Measurements from ENCODE around the gene KCNC1. TPM values are rescaled to one million over a fixed set of nuclear protein-coding genes. Genes with fewer than 3 reads are reported as not detected.

The KCNC1 gene
- polyA plus RNA-seq, 1 donor from 2014 or later = 8.9 TPM

DNA sequence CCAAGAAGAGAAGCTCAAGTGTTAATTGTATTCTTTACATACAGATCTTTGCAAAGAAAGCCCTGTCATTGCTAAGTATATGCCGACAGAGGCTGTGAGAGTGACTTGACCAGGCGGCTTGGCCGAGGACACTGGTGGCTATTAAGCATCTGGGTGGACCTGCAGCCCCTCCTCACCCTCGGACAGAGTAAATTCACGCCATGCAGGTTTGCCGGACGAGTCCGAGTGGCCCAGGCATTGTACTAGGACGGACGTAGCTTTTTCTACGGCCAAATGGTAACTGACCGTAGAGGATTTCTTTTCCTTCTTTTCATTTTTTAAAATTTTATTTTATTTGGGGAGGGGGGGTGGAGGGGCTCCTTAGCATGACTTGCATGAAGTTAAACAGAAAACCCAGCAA lies 47.0 kb downstream of the KCNC1 start:
- no peak overlapping the region for H3K27ac ChIP-seq (ENCODE audit: low read length)
- no peaks in the 10 kb centered on the region for H4K20me1 ChIP-seq (ENCODE audit: insufficient read depth)
- TF ChIP-seq SMC3 (conservative IDR thresholded peaks at IDR 0.05; ENCODE audit: poor library complexity) (no peak), EZH2 (IDR thresholded peaks at IDR 0.05; ENCODE audit: borderline replicate concordance, insufficient read depth, low read length, poor library complexity, severe bottlenecking) (no peak), RAD21 (conservative IDR thresholded peaks at IDR 0.05) (no peak), POLR2AphosphoS5 (IDR thresholded peaks at IDR 0.05) (no peak), CTCF (IDR thresholded peaks at IDR 0.05; ENCODE audit: poor library complexity, severe bottlenecking) (no peak), REST (IDR thresholded peaks at IDR 0.05; ENCODE audit: borderline replicate concordance) (no peak), MXI1 (conservative IDR thresholded peaks at IDR 0.05; ENCODE audit: poor library complexity, severe bottlenecking) (no peak), TAF1 (IDR thresholded peaks at IDR 0.05; ENCODE audit: low read depth) (no peak), EP300 (conservative IDR thresholded peaks at IDR 0.05; ENCODE audit: poor library complexity, severe bottlenecking) (no peak)

GRCh38 chr11:17782145-17782544 lies 47.6 kb downstream of the KCNC1 start:
- Histone ChIP-seq H3K79me2 (replicated peaks; ENCODE audit: insufficient read depth, low read length) (no peaks in the 10 kb centered on the region), H3K27ac (ENCODE audit: low read length) (no peak overlapping the region), H3K9ac (ENCODE audit: low read length) (no peak overlapping the region), H3K9me3 (ENCODE audit: low read length) (no peaks in the 10 kb centered on the region), H2AFZ (ENCODE audit: low read depth, low read length) (no peak overlapping the region), H3F3A (ENCODE audit: insufficient read depth, low read length, poor library complexity, severe bottlenecking) (no peaks in the 10 kb centered on the region), H3K27me3 (ENCODE audit: insufficient read depth, low read depth, low read length) (no peaks in the 10 kb centered on the region), H3K9me2 (ENCODE audit: insufficient read depth, low read length) (no peaks in the 10 kb centered on the region), H4K20me1 (ENCODE audit: insufficient read depth) (no peaks in the 10 kb centered on the region), H3K4me2 (ENCODE audit: low read length) (no peak overlapping the region), H3K4me3 (ENCODE audit: low read length) (no peak overlapping the region), H3K36me3 (ENCODE audit: insufficient read depth, low read length) (no peaks in the 10 kb centered on the region)
- TF ChIP-seq RAD21 (conservative IDR thresholded peaks at IDR 0.05) = no peak
- TF ChIP-seq TAF1 (IDR thresholded peaks at IDR 0.05; ENCODE audit: low read depth) = no peak
- no peak for TF ChIP-seq CTCF (IDR thresholded peaks at IDR 0.05; ENCODE audit: poor library complexity, severe bottlenecking)
- no peak for TF ChIP-seq MXI1 (conservative IDR thresholded peaks at IDR 0.05; ENCODE audit: poor library complexity, severe bottlenecking)
- no peak for TF ChIP-seq REST (IDR thresholded peaks at IDR 0.05; ENCODE audit: borderline replicate concordance)
- no peak for TF ChIP-seq EP300 (conservative IDR thresholded peaks at IDR 0.05; ENCODE audit: poor library complexity, severe bottlenecking)
- no peak for TF ChIP-seq SMC3 (conservative IDR thresholded peaks at IDR 0.05; ENCODE audit: poor library complexity)
- no peak for TF ChIP-seq POLR2AphosphoS5 (IDR thresholded peaks at IDR 0.05)
- no peak for TF ChIP-seq EZH2 (IDR thresholded peaks at IDR 0.05; ENCODE audit: borderline replicate concordance, insufficient read depth, low read length, poor library complexity, severe bottlenecking)

More for the DNA sequence above, 47.0 kb downstream of the KCNC1 start:
- H3K9me2 ChIP-seq (ENCODE audit: insufficient read depth, low read length) = no peaks in the 10 kb centered on the region
- no peak overlapping the region for H2AFZ ChIP-seq (ENCODE audit: low read depth, low read length)
- no peak overlapping the region for H3K9ac ChIP-seq (ENCODE audit: low read length)
- no peaks in the 10 kb centered on the region for H3K27me3 ChIP-seq (ENCODE audit: insufficient read depth, low read depth, low read length)
- no peaks in the 10 kb centered on the region for H3F3A ChIP-seq (ENCODE audit: insufficient read depth, low read length, poor library complexity, severe bottlenecking)
- no peaks in the 10 kb centered on the region for H3K9me3 ChIP-seq (ENCODE audit: low read length)
- H3K4me3 ChIP-seq (ENCODE audit: low read length) = no peak overlapping the region
- no peaks in the 10 kb centered on the region for H3K79me2 ChIP-seq (replicated peaks; ENCODE audit: insufficient read depth, low read length)
- no peak overlapping the region for H3K4me2 ChIP-seq (ENCODE audit: low read length)
- H3K36me3 ChIP-seq (ENCODE audit: insufficient read depth, low read length) = no peaks in the 10 kb centered on the region
